Cardiac muscle cell (in vitro differentiated cells and primary cell): Measurements from ENCODE around the gene SLIT1. TPM values are rescaled to one million over a fixed set of nuclear protein-coding genes. Genes with fewer than 3 reads are reported as not detected.

ENCODE experiments used
- DNase-seq, 2 donors: peaks; one replicate each; pipeline versions ENCODE4 v3.0.0 to v3.0.0-alpha.2; 2010 to 2017; ENCODE audit warnings: low read depth in 1 of 2, low spot score in 1 of 2
- H3K27ac ChIP-seq: fragments of 200-600 bp; sonication (generic); 2 replicates; pipeline ENCODE4 v1.5.1; 2016
- H3K27me3 ChIP-seq: fragments of 200-600 bp; sonication (generic); 2 replicates; pipeline ENCODE4 v1.6.0; 2016; ENCODE audit warnings: control low read depth
- H3K36me3 ChIP-seq: fragments of 200-600 bp; sonication (generic); 2 replicates; pipeline ENCODE4 v1.5.1; 2016; ENCODE audit warnings: control low read depth
- H3K4me1 ChIP-seq: fragments of 200-600 bp; sonication (generic); 2 replicates; pipeline ENCODE4 v1.8.1; 2017; ENCODE audit warnings: low read depth, mild to moderate bottlenecking, mixed run types
- H3K4me3 ChIP-seq: fragments of 200-600 bp; sonication (generic); 2 replicates; pipeline ENCODE4 v1.5.1; 2016; ENCODE audit warnings: mild to moderate bottlenecking
- H3K9me3 ChIP-seq: fragments of 200-600 bp; sonication (generic); 2 replicates; pipeline ENCODE4 v1.5.1; 2017; ENCODE audit warnings: low read depth, mild to moderate bottlenecking, control low read depth
- polyA plus RNA-seq: library from polyadenylated mRNA; unstranded; fragments of >200 nt; fragmentation: Nextera tagmentation; extraction: Ambion mirVana; gene quantifications from 2 replicates; pipeline ENCODE4 v1.2.1, GENCODE V29; 2016
- total RNA-seq: library from RNA; depleted of rRNA; stranded (reverse); fragments of >200 nt; gene quantifications from 2 replicates; pipeline ENCODE4 v1.2.3, GENCODE V29; 2016
- TF ChIP-seq, protein P1 (sequence below): IDR thresholded peaks from 2 replicates; pipeline ENCODE4 v1.5.1; 2012; ENCODE audit warnings: low read depth, mild to moderate bottlenecking, low read length

SLIT1 gene
- total and polyA plus RNA-seq, 2 experiments from 2014 or later = 3.3 to 11.0 TPM

DNA sequence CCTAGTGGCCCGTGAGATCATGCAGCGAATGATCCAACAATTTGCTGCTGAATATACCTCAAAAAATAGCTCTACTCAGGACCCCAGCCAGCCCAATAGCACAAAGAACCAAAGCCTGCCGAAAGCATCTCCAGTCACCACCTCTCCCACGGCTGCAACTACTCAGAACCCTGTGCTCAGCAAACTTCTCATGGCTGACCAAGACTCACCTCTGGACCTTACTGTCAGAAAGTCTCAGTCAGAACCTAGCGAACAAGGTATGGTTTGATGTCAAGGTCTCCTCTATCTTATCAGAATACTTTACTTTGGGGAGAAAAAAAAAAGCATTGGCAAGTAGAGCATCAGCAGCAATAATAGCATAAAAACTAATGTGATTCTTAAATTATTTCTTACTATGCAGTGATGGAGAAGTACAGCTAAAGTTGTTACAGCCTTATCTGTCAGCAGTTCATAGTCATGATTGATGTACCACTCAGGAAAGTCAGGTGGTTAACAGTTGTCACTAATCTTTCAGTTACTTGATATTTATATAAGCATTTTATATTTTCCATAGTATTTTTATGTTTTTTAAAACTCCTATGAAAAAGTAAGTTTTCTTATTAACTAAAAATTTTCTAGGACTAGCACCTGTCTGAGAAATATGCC is 236.6 kb downstream of the SLIT1 start:
- Histone ChIP-seq H3K4me1 (peaks cover 33% of the 10 kb centered on the region), H3K27ac (peak overlapping the region; percentile 6)

More for the DNA sequence above, 236.6 kb downstream of the SLIT1 start:
- Histone ChIP-seq H3K36me3 (no peaks in the 10 kb centered on the region), H3K27me3 (no peaks in the 10 kb centered on the region), H3K9me3 (no peaks in the 10 kb centered on the region), H3K4me3 (no peak overlapping the region)
- TF ChIP-seq, protein P1, sequence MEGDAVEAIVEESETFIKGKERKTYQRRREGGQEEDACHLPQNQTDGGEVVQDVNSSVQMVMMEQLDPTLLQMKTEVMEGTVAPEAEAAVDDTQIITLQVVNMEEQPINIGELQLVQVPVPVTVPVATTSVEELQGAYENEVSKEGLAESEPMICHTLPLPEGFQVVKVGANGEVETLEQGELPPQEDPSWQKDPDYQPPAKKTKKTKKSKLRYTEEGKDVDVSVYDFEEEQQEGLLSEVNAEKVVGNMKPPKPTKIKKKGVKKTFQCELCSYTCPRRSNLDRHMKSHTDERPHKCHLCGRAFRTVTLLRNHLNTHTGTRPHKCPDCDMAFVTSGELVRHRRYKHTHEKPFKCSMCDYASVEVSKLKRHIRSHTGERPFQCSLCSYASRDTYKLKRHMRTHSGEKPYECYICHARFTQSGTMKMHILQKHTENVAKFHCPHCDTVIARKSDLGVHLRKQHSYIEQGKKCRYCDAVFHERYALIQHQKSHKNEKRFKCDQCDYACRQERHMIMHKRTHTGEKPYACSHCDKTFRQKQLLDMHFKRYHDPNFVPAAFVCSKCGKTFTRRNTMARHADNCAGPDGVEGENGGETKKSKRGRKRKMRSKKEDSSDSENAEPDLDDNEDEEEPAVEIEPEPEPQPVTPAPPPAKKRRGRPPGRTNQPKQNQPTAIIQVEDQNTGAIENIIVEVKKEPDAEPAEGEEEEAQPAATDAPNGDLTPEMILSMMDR = no peak
- DNase-seq = peak in 1 of 2 donors; percentile 11

Other genes starting within 250 kb of the SLIT1 start
- gene ARHGAP19, start 106.7 kb upstream of the SLIT1 start, total RNA-seq = 7.5 and 18.7 TPM in 2 replicates
- 5.3 and 15.8 TPM in 2 replicates for gene ARHGAP19, start 106.7 kb upstream of the SLIT1 start, polyA plus RNA-seq
- 12.7 and 17.3 TPM in 2 replicates for gene FRAT1, start 133.3 kb upstream of the SLIT1 start, total RNA-seq
- gene FRAT1, start 133.3 kb upstream of the SLIT1 start, polyA plus RNA-seq = 12.3 and 22.8 TPM in 2 replicates
- 25.4 and 30.6 TPM in 2 replicates for gene FRAT2, start 148.8 kb upstream of the SLIT1 start, total RNA-seq
- 30.1 and 41.7 TPM in 2 replicates for gene FRAT2, start 148.8 kb upstream of the SLIT1 start, polyA plus RNA-seq
- gene RRP12, start 215.4 kb upstream of the SLIT1 start, total RNA-seq = 14.5 and 16.2 TPM in 2 replicates
- gene RRP12, start 215.4 kb upstream of the SLIT1 start, polyA plus RNA-seq = 14.8 and 14.9 TPM in 2 replicates
- gene PGAM1, start 240.2 kb upstream of the SLIT1 start, total RNA-seq = 912 and 1,364 TPM in 2 replicates
- 1,322 and 1,889 TPM in 2 replicates for gene PGAM1, start 240.2 kb upstream of the SLIT1 start, polyA plus RNA-seq